GM20431 (cell line): ENCODE data around the gene STK36.

Experiments
- in situ Hi-C: fragments of 300-500 bp; cut with MseI, MboI; formaldehyde crosslinking; loops from one replicate; pipeline ENCODE4 v1.15.0; 2020; ENCODE audit warnings: low sequenced_read_pairs; ENCODE audit not compliant: unreplicated experiment

The STK36 gene

DNA sequence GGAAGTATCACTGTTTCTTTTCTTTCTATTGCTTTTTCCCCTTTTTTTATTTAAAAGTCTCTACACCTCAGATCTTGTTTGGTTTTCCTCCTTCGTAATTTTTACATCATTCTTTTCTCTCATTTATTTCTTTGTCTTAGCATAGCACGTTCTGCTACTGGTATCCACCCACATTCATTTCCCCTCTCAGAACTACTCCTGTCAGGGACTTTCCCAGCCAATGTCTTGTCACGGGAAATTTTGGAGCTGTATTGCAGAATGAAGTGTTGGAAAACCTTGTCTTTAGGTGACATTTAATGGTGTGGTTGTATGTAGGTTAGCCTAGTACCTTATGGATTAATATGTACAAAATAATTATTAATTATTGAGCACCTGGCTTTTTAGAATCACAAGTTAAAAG lies 72.7 kb downstream of the STK36 start:
- in situ Hi-C loops = no loop called here

DNA sequence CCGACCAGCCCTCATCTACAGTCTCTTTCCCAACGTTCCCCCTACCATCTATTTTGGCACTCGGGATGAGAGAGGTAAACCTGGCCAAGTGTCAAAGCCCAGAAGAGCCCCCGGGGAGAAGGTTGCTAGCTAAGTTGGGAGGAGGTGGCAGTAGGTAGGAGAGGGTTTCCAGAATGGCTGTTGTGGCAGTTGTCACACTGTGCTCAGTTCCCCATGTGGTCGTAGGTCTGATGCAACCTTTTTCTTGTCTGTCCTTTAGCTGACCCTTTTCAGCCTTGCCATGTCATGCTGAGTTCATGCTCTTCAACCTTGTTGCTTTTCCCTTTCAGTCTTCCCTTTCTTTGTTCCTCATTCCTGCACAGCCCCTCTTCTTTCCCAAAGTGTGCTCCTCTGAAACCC lies 73.3 kb downstream of the STK36 start:
- in situ Hi-C loops = no loop called here

DNA sequence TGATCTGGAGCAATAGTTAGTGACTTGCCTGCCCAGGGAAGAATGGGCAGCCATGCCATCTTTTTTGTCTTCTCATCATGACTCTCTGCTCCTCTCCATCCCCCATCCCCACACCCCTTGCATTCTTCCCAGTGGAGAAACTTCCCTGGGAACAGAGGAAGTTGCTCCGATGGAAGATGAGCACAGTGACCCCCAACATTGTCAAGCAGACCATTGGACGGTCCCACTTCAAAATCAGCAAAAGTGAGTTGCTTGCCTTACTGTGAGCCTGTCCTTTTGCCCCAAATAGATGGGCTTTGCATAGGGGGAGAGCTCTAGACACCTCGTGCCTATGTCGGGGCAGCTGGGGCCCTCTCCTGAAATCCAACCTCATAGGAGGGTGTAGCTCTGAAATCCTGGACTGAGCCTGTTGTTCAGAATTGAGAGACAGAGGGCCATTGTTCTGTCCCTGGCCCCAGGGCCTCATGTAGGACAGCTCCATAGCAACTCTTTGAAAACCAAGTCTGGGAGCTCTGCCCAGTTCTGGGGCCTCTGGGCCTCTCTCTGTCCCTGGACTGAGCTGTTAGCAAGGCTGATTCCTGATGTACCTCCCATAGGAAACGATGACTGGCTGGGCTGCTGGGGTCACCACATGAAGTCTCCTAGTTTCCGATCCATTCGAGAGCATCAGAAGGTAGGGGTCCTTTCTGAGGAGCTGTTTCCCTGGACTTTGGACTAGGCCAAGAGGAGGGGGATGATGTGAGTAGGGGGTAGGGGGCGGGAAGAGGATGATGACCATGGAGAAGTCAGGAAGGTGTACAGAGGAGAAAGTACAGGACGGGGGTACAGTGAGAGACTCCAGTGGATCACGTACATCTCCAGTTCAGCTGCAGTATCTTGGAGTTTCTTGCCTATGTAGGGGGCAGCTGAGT lies 73.9 kb downstream of the STK36 start:
- in situ Hi-C loops = no loop called here

DNA sequence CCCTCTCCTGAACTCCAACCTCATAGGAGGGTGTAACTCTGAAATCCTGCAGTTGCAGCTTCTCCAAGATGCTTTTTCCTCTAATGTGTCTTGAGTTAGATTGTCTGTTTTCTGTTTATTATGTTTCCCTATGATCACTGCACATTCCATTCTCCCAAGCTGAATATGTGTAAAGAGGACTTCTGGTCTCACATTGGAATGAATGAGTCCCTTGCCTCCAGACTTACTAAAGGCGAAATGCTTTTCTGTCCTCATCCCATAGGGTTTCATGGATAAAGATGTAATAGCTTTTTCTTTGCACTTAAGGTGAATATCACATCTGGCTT lies 74.5 kb downstream of the STK36 start:
- in situ Hi-C loops = no loop called here

DNA sequence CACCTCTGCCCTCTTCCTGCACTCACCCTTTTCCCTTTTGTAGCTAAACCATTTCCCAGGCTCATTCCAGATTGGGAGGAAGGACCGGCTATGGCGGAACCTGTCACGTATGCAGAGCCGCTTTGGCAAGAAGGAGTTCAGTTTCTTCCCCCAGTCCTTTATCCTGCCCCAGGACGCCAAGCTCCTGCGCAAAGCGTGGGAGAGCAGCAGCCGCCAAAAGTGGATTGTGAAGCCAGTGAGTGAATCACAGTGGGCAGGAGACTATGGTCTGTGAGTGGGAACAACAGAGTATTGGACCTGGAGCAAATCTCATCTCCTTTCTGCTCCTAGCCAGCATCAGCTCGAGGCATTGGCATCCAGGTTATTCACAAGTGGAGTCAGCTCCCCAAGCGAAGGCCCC lies 75.1 kb downstream of the STK36 start:
- in situ Hi-C loops = no loop called here

DNA sequence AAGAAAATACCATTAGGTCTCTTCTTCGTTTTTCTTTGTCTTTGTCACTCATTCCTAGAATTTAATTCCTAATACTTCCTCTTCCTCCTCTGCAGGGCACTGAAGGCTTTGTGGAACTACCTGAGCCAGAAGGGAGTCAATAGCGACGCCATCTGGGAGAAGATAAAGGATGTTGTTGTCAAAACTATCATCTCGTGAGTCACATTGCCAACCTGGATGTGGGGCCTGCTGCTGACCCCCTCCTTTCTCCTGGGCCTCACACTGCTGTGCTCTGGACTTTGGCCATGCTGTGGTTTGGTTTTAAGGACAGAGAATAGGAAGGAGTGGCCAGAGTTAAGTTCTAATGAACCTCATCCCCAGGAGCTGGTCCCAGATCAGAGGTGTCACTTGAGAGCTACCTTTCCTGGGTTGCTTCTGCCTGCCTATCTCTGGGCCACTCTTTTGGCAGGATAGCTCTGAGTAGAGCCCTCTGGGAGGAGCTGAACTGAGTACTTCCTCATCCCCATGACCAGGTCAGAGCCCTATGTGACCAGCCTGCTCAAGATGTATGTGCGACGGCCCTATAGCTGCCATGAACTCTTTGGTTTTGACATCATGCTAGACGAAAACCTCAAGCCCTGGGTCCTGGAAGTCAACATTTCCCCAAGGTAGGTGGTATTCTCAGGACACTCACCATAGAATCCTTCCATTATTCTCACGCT lies 77.0 kb downstream of the STK36 start:
- in situ Hi-C loops = no loop called here
